Measurements from ENCODE around the gene SLC12A8.

The SLC12A8 gene

DNA sequence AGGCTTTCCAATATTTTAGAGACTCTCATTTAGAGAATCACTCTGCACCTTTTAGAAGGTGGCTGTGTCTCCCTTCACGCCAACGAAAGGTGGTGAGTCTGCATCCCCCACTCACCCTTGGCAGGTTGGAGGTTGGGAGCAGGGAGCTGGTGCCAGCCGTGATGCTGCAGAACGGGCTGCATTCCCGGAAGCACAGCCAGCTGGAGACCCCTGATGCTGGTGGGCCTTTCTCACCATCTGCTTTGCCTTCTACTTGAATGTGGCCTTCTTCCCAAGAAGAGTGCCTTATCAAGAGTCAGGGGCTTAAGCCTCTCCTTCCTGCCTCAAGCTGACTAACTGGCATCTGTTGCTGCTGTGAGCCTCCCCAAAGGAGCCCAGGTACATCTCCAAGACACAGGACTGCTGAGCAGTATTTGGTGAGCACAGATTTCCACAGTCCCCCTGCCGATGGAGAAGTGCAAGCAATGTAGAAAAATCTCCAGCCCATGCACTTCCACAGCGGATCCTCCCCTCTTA is 139.1 kb downstream of the SLC12A8 start:
- no peak for DNase-seq (ENCODE audit: low read depth)

GRCh38 chr3:125072749-125073389 is 139.7 kb downstream of the SLC12A8 start:
- no peak for DNase-seq (ENCODE audit: low read depth)

DNA sequence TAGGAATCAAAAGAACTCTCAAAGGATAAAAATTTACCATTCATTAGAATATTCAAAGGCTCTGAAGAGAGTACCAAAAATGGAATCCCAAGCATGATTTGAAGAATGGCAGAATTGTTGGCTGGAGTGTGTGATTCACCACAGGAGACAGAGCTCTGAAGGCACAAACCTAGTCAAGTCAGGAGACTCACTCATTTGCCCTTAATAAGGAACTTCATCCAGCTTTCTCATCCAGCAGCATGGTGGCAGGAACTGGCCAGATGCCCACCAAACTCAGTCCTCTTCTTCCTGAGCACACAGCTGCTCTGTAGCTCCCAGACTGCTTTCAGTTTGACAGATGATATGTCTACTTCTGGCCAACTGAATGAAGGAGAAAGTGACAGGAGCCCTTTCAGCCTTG is 140.2 kb downstream of the SLC12A8 start:
- no peak for DNase-seq (ENCODE audit: low read depth)

GRCh38 chr3:125069968-125070745 is 142.4 kb downstream of the SLC12A8 start:
- no peak for DNase-seq (ENCODE audit: low read depth)

GRCh38 chr3:125069452-125069851 is 143.1 kb downstream of the SLC12A8 start:
- DNase-seq (ENCODE audit: low read depth), result no peak

DNA sequence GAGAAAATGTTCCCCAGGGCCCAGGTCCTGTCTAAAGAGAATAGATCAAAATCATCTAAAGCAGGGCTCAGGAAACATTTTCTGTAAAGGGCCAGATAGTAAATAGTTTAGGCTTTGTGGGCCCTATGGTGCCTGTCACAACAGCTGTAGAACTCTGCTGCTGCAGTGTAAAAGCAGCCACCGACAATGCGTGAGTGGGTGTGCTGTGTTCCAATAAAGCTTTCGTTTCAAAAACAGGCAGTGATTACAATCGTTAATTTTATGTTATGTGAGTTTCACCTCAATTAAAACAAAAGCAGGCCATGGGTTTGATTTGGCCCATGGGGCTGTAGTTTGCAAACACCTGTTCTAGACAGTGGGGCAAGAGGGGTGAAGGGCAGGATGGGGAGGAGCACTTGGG is 144.3 kb downstream of the SLC12A8 start:
- no peak for DNase-seq (ENCODE audit: low read depth)

DNA sequence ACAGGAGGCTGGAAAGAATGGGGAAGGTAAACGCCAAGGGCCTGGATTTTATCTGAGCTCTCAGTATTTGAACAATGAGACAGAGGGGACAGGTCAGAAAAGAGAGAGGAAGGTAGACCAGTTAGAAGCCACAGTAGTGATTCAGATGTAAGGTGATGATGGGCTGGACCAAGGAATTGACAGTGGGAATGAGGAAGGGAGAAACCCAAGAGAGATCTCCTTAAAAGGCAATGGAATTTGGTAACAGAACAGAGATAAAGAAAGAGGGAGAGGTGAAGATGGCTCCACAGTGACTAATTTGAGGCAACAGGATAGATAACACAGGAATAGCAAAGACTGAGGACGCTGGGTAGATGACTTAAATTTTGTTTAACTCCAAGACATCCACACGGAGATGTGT is 145.3 kb downstream of the SLC12A8 start:
- no peak for DNase-seq (ENCODE audit: low read depth)

DNA sequence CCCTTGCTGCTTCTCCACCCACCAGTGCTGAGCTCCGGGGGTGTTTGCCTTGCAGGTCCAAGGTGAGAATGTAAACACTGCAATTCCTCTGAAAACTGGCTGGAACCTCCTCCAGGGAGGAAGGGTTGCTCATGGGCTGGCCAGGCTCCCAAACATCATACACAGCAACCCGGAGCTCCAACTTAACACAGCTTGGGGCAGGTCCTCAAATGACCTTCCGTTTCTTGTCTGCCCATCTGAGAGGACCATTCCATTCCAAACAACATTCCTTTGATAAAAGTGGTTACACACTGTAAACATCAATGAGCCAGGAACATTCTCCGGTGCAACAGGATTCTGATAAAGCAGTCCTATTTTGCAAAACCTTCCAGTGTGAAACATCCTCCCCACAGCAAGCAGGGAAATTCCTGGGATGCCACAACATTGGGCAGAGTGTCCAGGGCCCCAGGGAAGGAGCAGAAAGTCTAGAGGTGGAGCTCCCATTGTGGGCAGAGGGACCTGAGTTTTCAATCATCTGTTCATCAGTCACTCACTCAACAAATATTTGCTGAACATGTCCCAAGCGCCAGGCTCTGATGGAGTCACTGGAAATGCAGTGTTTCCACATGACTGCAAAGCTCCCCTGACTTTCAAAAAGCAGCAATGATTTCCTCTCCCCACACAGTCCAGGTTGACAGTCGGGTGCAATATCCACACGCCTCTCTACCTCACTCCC is 149.5 kb downstream of the SLC12A8 start:
- DNase-seq (ENCODE audit: low read depth), result peak; percentile 69

DNA sequence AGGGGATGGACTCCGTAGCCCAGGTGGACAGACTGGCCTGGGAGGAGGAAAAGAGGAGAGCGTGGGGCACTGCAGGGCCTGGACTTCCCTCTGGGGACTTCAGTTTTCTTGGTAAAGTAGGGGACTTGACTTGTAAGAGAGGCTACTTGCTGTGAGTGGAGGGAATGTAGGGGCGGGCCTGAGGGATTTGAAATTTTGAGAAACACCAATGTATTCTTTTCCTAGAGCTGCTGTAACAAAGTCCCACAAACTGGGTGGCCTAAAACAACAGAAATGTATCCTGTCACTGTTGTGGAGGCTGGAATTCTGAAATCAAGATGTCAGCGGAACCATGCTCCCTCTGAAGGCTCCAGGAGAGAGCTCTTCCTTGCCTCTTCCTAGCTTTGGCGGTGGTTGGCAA is 150.9 kb downstream of the SLC12A8 start:
- DNase-seq (ENCODE audit: low read depth), result no peak

DNA sequence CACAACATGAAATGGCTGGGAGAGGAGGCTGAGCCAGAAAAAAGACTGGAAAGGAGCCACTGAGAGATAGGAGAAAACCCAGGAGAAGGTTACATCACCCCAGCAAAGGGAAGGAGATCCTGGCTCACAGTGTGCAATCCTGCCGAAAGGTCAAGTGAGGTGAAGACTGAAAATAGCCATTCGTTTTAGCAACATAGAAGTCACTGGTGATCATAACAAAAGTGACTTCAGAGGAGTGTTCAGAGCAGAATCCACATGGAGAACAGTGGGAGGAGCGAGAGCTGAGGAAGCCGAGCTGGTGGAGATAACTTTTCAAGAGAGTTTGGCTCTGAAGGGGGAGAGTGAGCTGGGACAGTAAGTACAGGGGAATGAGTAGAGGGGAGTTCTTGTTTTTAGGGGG is 151.4 kb downstream of the SLC12A8 start:
- no peak for DNase-seq (ENCODE audit: low read depth)

DNA sequence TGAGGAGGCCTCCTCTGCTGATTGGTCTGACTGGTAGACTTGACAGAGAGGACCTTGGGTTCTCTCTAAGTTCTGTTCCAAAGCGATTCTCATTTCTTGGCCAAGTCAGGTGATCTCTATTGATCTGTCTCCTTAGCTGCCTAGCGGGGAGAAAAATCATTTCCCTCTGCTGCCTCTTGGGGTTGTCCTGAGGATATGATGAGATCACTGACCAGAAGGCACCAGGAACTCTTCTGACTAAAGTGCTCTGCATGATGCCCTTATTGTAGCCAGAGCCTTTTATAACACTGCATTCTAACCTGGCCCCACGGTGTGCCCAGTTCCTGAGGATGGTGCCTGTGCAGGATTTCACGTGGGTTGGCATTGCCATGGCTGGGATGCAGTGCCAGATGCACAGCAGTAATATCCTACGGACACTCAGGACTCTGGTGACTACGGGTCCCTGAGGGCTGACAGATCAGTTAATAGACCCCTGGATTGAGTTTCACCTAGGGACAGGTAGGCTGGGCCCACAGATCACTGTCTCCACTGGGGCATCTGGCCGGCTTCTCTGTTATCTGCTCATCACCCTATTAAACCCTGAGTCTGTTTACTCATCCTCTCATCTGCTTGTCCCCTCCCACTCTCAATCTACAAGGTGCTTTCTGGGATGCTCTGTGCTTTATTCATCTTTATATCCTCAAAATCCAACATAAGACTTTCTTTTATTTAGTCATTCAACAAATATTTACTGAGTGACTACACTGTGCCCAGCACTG is 152.9 kb downstream of the SLC12A8 start:
- no peak for DNase-seq (ENCODE audit: low read depth)

DNA sequence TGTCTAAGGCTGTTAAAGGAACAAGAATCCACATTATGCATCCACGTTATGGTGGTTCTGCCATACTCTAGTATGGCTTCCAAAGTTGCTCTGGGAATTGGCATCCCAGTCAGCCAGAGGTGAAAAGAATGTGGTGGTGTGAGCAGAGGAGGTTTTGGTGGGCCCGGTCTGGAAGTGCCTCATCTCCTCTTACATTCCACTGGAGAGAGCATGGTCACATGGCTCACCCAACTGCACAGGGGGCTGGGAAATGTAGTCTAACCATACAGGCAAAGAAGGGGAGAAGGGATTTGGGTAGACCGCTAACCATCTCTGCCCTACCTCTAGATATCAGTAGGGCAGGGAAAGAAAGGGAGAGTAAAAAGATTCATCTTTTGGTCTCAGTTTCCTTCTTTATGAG is 153.6 kb downstream of the SLC12A8 start:
- no peak for DNase-seq (ENCODE audit: low read depth)

DNA sequence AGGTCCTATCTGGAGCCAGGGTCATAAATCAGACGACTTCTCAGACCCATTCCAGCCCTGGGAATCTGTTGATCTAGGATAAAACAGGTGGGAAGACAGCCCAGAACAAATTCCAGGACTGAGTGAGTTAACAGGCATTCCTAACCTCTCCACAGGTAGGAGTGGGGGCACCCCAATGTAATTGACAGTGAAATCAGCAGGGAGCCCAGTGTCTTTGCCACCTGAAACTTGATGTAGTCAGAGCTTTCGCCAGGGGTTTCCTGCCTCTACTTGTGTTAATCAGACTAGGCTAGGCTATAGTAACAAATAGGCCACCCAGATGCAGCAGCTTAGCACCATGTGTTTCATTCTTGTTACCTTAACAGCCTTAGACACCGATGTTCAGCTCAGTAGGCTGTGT is 154.0 kb downstream of the SLC12A8 start:
- DNase-seq (ENCODE audit: low read depth), result no peak

DNA sequence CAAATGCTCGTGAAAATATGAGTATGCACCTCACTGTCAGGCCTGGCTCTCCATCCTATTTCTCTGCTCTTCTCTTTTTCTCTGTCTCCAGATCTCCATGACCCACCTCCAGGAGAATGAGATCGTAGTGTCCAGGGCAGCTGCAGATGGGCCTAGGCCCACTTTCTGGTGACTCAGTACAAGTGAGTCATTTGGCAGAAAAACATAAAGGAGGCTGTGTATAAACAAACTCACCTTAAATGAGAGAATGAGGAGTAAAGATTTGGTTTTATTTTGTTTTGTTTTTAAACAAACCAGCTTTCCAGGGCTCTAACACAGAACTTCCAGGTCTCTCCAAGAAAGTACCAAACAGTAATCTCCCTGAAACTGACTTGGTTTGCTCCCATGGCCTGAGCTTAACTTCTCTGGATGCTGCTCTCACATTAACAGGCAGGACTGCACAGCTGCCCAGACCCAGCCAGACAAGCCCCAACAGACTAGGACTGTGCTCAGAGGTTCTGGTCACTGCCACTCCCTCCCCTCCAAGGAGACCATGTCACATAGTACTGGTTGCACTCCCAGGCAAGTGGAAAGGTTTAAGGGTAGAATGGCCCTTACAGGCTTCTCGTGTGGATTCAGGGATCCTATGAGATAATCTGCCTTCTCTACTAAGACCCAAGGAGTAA is 155.2 kb downstream of the SLC12A8 start:
- no peak for DNase-seq (ENCODE audit: low read depth)

DNA sequence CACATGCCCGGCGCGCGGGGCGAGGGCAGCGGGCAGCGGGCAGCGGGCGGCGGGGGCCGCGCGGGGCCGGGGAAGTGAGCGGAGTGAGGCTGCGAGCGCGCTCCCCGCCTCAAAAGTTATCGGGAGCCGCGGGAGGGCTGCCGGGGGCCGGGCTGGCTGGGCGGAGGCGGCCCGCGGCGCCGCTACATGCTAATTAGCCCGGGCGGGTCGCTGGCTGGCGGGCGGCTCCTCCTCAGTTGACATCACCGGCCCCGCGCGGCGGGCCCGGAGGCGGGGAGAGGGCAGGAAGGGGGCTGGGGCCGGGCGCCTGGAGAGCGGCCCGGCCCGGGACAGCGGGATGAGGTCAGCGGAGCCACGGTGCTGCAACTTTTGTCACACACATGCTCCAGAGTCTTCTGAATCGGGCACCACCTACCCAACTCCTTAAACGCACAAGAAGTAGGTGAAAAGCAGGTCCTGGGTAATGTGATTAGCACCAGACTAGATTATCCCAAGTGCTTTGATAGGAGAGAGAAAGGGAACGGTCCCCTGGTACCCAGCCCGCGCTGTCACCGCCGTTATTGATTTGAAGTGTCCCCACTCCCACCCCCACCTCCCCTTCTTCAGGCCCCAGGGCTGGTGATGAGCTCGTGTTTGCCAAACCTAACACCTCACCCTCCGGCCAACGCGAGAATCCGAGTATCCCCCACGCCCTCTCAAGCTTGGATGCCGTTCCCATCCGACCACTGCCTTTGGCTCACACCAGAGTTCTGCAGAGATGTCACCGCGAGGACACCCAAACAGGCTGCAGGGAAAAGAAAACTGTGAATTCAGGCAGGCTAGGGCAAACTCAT is 156.4 kb downstream of the SLC12A8 start, which contains the start of gene HEG1:
HEG1 (minus strand) TSS at position 85 of the 833 bp plus-strand sequence. CDS start 107 bp downstream, outside the sequence.
- no peak for DNase-seq (ENCODE audit: low read depth)

DNA sequence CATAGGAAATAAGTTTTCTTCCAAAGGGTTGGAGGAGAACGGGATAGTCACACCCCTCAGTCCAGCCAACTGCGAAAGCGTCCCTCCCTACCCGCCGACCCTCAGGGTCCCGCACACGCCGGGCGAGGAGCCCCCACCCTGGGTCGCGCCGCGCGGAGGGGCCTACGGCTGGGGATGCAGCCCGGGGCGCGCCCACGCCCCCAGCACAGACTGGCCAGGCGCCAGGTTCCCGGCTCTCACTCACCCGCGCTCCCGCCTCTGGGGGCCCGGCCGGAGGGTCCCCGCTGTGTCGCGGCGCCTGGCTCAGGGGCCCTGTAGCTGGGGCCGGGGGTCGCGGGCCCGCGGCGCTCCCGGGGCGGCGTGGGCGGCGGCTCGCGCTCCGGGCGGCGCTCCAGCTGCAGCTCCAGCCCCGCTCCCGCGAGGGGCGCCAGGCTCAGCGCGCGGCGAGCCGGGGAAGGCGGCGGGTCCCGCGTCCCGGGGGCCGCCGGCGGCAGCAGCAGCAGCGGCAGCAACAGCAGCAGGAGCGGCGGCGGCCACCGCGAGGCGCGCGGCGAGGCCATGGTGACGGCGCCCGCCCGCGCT is 157.1 kb downstream of the SLC12A8 start:
- DNase-seq (ENCODE audit: low read depth), result no peak

DNA sequence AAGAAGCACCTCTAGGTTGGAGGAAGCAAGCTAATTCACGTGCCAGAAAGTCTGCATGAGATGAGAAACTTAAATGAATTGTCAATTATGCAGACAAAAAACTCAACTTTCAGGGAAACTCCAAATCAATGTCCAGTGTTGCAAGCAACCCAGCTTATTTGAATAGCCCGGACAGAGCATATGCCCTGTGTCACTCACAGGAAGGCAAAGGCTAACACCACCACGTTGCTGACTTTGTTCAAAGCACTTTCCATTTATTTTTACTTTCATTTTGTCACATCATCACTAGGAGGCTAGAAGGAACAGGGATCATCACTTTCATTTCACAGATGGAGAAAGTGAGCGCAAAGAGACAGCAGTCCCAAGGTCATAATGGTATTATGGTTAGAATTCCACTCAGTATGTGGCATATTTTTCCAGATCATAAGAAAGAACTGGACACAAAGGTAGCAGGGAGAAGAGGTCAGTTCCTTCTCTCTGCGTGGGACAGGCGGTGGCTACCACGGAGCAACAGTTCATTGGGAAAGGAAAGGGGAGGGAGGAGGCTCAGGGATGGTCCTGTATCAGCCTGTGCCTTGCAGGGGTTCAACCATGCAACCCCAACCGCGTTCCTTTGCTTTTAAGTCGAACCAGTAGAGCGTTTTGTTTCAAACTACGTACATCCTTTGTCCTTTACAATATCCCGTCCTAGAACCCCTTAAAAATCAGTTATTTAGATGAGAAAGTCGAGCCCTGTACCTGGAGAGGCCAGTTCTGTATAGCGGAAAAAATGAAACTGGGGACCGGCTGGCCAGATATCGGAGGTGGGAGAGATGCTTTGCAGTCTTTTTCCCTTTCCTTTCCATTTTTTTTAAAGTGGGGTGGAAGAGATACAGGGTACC is 157.9 kb downstream of the SLC12A8 start:
- DNase-seq (ENCODE audit: low read depth), result no peak

- no peak for DNase-seq (ENCODE audit: low read depth)
These were observed 158.5 kb downstream of the SLC12A8 start for GRCh38 chr3:125054062-125054448.

DNA sequence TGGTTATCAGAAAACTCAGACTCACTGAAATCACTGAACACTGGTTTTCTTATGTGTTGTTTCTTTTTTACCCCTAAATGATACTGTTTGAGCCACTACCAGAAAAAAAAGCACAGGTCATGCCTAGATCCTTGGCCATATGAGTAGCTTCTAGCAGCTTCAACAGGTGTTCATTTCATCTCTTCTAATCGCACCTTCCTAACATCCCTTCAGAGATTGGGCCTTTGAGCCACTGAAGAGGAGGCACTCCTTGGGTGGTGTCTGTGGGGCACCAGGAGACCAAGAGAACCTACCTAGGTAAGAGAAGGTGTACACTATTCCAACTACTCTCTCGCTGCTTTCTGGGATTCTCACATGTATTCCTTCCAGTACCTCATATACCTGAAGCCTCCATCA is 159.2 kb downstream of the SLC12A8 start:
- DNase-seq (ENCODE audit: low read depth), result no peak

Measured in fibroblast of the conjunctiva (primary cell).